GM23338 (cell line): ENCODE measurements around the gene VEGFC. TPM values are rescaled to one million over a fixed set of nuclear protein-coding genes. Genes with fewer than 3 reads are reported as not detected.

ENCODE experiments used
- ATAC-seq: fragments of 200-7000 bp; cut with Tn5 transposase; 3 replicates; pipeline ENCODE4 v1.9.1; 2020
- DNase-seq: peaks from one replicate; pipeline ENCODE4 v3.0.0-alpha.2; 2015; ENCODE audit warnings: low spot score
- H2AFZ ChIP-seq: fragments of 200-600 bp; sonication (generic); 2 replicates; pipeline ENCODE4 v1.8.0; 2016; ENCODE audit warnings: antibody characterized with exemption, mild to moderate bottlenecking, moderate library complexity
- H3F3A ChIP-seq: fragments of 200-600 bp; sonication (generic); replicated peaks from 2 replicates; pipeline ENCODE4 v1.8.0; 2017; ENCODE audit warnings: antibody characterized with exemption, mixed run types, low read depth
- H3K27ac ChIP-seq: fragments of 200-600 bp; sonication (generic); 2 replicates; pipeline ENCODE4 v1.6.1; 2016; ENCODE audit warnings: low read depth
- H3K27me3 ChIP-seq: fragments of 200-600 bp; sonication (generic); 2 replicates; pipeline ENCODE4 v1.8.0; 2016; ENCODE audit warnings: mild to moderate bottlenecking, mixed run types, moderate library complexity; ENCODE audit not compliant: insufficient read depth
- H3K36me3 ChIP-seq: fragments of 200-600 bp; sonication (generic); 2 replicates; pipeline ENCODE4 v1.8.0; 2016; ENCODE audit warnings: mild to moderate bottlenecking; ENCODE audit not compliant: insufficient read depth
- H3K4me1 ChIP-seq: fragments of 200-600 bp; sonication (generic); 2 replicates; pipeline ENCODE4 v1.8.0; 2016; ENCODE audit warnings: mild to moderate bottlenecking, moderate library complexity; ENCODE audit not compliant: insufficient read depth
- H3K4me2 ChIP-seq: fragments of 200-600 bp; sonication (generic); 2 replicates; pipeline ENCODE4 v1.7.1; 2017; ENCODE audit warnings: mixed run types
- H3K4me3 ChIP-seq: fragments of 200-600 bp; sonication (generic); 2 replicates; pipeline ENCODE4 v1.6.1; 2016; ENCODE audit warnings: mixed run types
- H3K79me2 ChIP-seq: fragments of 200-600 bp; sonication (generic); replicated peaks from 2 replicates; pipeline ENCODE4 v1.8.0; 2017; ENCODE audit warnings: mild to moderate bottlenecking; ENCODE audit not compliant: insufficient read depth
- H3K9me2 ChIP-seq: fragments of 200-600 bp; sonication (generic); 2 replicates; pipeline ENCODE4 v1.8.0; 2017; ENCODE audit not compliant: insufficient read depth
- H4K20me1 ChIP-seq: fragments of 200-600 bp; sonication (generic); replicated peaks from 2 replicates; pipeline ENCODE4 v1.8.0; 2017; ENCODE audit warnings: mild to moderate bottlenecking; ENCODE audit not compliant: insufficient read depth
- H3K27ac Mint-ChIP-seq: 2 replicates; pipeline ENCODE4 v1.8.0; 2020; ENCODE audit warnings: inconsistent platforms, mild to moderate bottlenecking, moderate library complexity, mixed read lengths
- H3K27me3 Mint-ChIP-seq: 3 replicates; pipeline ENCODE4 v1.8.0; 2022; ENCODE audit warnings: low read depth, mild to moderate bottlenecking, moderate library complexity, mixed read lengths, inconsistent platforms; ENCODE audit not compliant: insufficient read depth, poor library complexity
- H3K36me3 Mint-ChIP-seq: 3 replicates; pipeline ENCODE4 v1.8.0; 2021; ENCODE audit warnings: low read depth, mild to moderate bottlenecking, inconsistent platforms, moderate library complexity, mixed read lengths
- H3K4me1 Mint-ChIP-seq: 3 replicates; pipeline ENCODE4 v1.8.0; 2020; ENCODE audit warnings: mild to moderate bottlenecking, inconsistent platforms, mixed read lengths
- H3K4me3 Mint-ChIP-seq: 3 replicates; pipeline ENCODE4 v1.8.0; 2021; ENCODE audit warnings: moderate library complexity, mild to moderate bottlenecking, inconsistent platforms, mixed read lengths
- H3K9me3 Mint-ChIP-seq: 3 replicates; pipeline ENCODE4 v1.8.0; 2020; ENCODE audit warnings: moderate library complexity, mild to moderate bottlenecking, inconsistent platforms, mixed read lengths
- CREB1 ChIP-seq: fragments of 250-450 bp; sonication (Bioruptor Pico); IDR thresholded peaks from 2 replicates; pipeline ENCODE4 v1.5.0; 2020; ENCODE audit warnings: low read depth, mild to moderate bottlenecking, moderate library complexity
- CTCF ChIP-seq, 2 experiments: fragments of 200-600 bp in 1 of 2; sonication (generic) in 1 of 2; conservative IDR thresholded peaks; 2 replicates each; pipeline versions ENCODE4 v1.5.1 to v1.6.1; 2016 to 2017; ENCODE audit warnings: antibody characterized with exemption in 2 of 2, low read depth in 2 of 2, mild to moderate bottlenecking in 2 of 2, moderate library complexity in 1 of 2
- EZH2phosphoT487 ChIP-seq: fragments of 200-600 bp; sonication (generic); IDR thresholded peaks from one replicate; pipeline ENCODE4 v1.8.1; 2018; ENCODE audit warnings: antibody characterized with exemption; ENCODE audit not compliant: unreplicated experiment
- POLR2AphosphoS5 ChIP-seq: IDR thresholded peaks from 2 replicates; pipeline ENCODE4 v1.6.1; 2016; ENCODE audit warnings: antibody characterized with exemption, low read depth
- REST ChIP-seq: IDR thresholded peaks from one replicate; pipeline ENCODE4 v1.6.1; 2018; ENCODE audit warnings: antibody characterized with exemption; ENCODE audit not compliant: unreplicated experiment
- ZNF331 ChIP-seq: fragments of 250-450 bp; sonication (Bioruptor Pico); IDR thresholded peaks from 2 replicates; pipeline ENCODE4 v1.5.0; 2020; ENCODE audit warnings: low read depth, mild to moderate bottlenecking, moderate library complexity
- ZNF462 ChIP-seq: fragments of 250-450 bp; sonication (Bioruptor Pico); IDR thresholded peaks from 2 replicates; pipeline ENCODE4 v1.5.0; 2020; ENCODE audit warnings: mild to moderate bottlenecking, moderate library complexity
- polyA plus RNA-seq: library from polyadenylated mRNA; unstranded; fragments of >200 nt; fragmentation: Nextera tagmentation; extraction: Ambion mirVana; gene quantifications from 2 replicates; pipeline ENCODE4 v1.2.1, GENCODE V29; 2016
- total RNA-seq: library from RNA; depleted of rRNA; stranded (reverse); fragments of >200 nt; shearing (Covaris generic); gene quantifications from 2 replicates; pipeline ENCODE4 v1.2.3, GENCODE V29; 2014

VEGFC gene
- total and polyA plus RNA-seq, 2 experiments from 2014 or later, result 0.87 to 1.1 TPM

- no peak for TF ChIP-seq ZNF462
These were observed 50.5 kb downstream of the VEGFC start (continued) for GRCh38 chr4:176742211-176742610.

- Histone ChIP-seq H3K9me2 (no peaks in the 10 kb centered on the region), H3K27ac (no peak overlapping the region), H2AFZ (no peak overlapping the region), H3K27me3 (no peaks in the 10 kb centered on the region), H3K79me2 (no peaks in the 10 kb centered on the region), H4K20me1 (no peaks in the 10 kb centered on the region), H3F3A (no peaks in the 10 kb centered on the region), H3K4me2 (no peak overlapping the region), H3K36me3 (no peaks in the 10 kb centered on the region), H3K4me1 (no peaks in the 10 kb centered on the region), H3K4me3 (no peak overlapping the region)
- DNase-seq (no peak), ATAC-seq (no peak)
- Mint-ChIP-seq H3K27ac (no peak overlapping the region), H3K4me1 (no peaks in the 10 kb centered on the region), H3K4me3 (no peak overlapping the region), H3K36me3 (no peaks in the 10 kb centered on the region), H3K27me3 (no peaks in the 10 kb centered on the region), H3K9me3 (no peaks in the 10 kb centered on the region)
- TF ChIP-seq CTCF (conservative IDR thresholded peaks at IDR 0.05; ENCODE audit: low read depth in 2 of 2), result no peak
- TF ChIP-seq EZH2phosphoT487, result no peak
- TF ChIP-seq CREB1, result no peak
- no peak for TF ChIP-seq ZNF331
- TF ChIP-seq POLR2AphosphoS5, result no peak
- TF ChIP-seq REST, result no peak
These were observed 51.5 kb downstream of the VEGFC start for GRCh38 chr4:176741253-176741652.
